ENCODE results near the gene BMP7.

Gene BMP7

GRCh38 chr20:57276221-57276620 is 9.8 kb upstream of the BMP7 start:
- TF ChIP-seq CTCF (IDR thresholded peaks at IDR 0.05) = no peak

GRCh38 chr20:57275813-57276212 is 9.4 kb upstream of the BMP7 start:
- no peak for TF ChIP-seq CTCF (IDR thresholded peaks at IDR 0.05)

- TF ChIP-seq CTCF (IDR thresholded peaks at IDR 0.05) = no peak
Observed at GRCh38 chr20:57275334-57275733, 8.9 kb upstream of the BMP7 start.

GRCh38 chr20:57274846-57275245 is 8.4 kb upstream of the BMP7 start:
- TF ChIP-seq CTCF (IDR thresholded peaks at IDR 0.05) = no peak

GRCh38 chr20:57274299-57274698 is 7.9 kb upstream of the BMP7 start:
- TF ChIP-seq CTCF (IDR thresholded peaks at IDR 0.05) = no peak

- TF ChIP-seq CTCF (IDR thresholded peaks at IDR 0.05) = no peak
Observed at GRCh38 chr20:57272883-57273535, 6.6 kb upstream of the BMP7 start.

GRCh38 chr20:57270204-57270984 is 4.0 kb upstream of the BMP7 start:
- no peak for TF ChIP-seq CTCF (IDR thresholded peaks at IDR 0.05)

Data from LNCAP (cell line).